BJ (cell line): ENCODE results near the gene FRMD7. TPM values are rescaled to one million over a fixed set of nuclear protein-coding genes. Genes with fewer than 3 reads are reported as not detected.

Experiments
- CTCF ChIA-PET: fragments of 350-600 bp; formaldehyde crosslinking; extraction: SDS; loops from one replicate; lab custom pipeline; 2021; ENCODE audit warnings: antibody characterized with exemption, inconsistent platforms; lab: Yijun Ruan, JAX
- POLR2A ChIA-PET: fragments of 300-600 bp; sonication (Branson Sonifier 250); formaldehyde crosslinking; extraction: SDS; loops from one replicate; lab custom pipeline; 2021; ENCODE audit warnings: antibody characterized with exemption; lab: Charles Lee
- DNase-seq: peaks from one replicate; pipeline ENCODE4 v3.0.0-alpha.2; 2011; ENCODE audit warnings: low read depth
- H3K27me3 ChIP-seq: 2 replicates; pipeline ENCODE4 v1.6.0; 2011; ENCODE audit warnings: low read length; ENCODE audit not compliant: control insufficient read depth, insufficient read depth
- H3K36me3 ChIP-seq: 2 replicates; pipeline ENCODE4 v1.5.1; 2011; ENCODE audit warnings: low read length; ENCODE audit not compliant: control insufficient read depth, insufficient read depth
- H3K4me3 ChIP-seq: 2 replicates; pipeline ENCODE4 v1.5.1; 2011; ENCODE audit warnings: low read depth, mild to moderate bottlenecking, control low read depth, low read length
- CTCF ChIP-seq: IDR thresholded peaks from 2 replicates; pipeline ENCODE4 v1.5.1; 2011; ENCODE audit warnings: low read depth, mild to moderate bottlenecking, control low read depth, inconsistent platforms, low read length, moderate library complexity; ENCODE audit not compliant: insufficient read depth
- polyA plus RNA-seq: library from polyadenylated mRNA; depleted of rRNA; stranded (reverse); fragments of >200 nt; gene quantifications from 2 replicates; pipeline ENCODE4 v1.2.3, GENCODE V29; 2011

The FRMD7 gene
- polyA plus RNA-seq, 1 experiment: not detected

GRCh38 chrX:132086672-132087071 lies 41.1 kb downstream of the FRMD7 start:
- Histone ChIP-seq H3K36me3 (no peaks in the 10 kb centered on the region), H3K4me3 (no peak overlapping the region), H3K27me3 (no peaks in the 10 kb centered on the region)
- ChIA-PET CTCF (no interaction called here), POLR2A (no interaction called here)
- TF ChIP-seq CTCF: no peak
- DNase-seq: no peak

- Histone ChIP-seq H3K36me3 (no peaks in the 10 kb centered on the region), H3K4me3 (no peak overlapping the region), H3K27me3 (no peaks in the 10 kb centered on the region)
- no peak for DNase-seq
- TF ChIP-seq CTCF: no peak
- POLR2A ChIA-PET: no interaction called here
- CTCF ChIA-PET: interaction anchor here (1.6 kb wide), 1 partner anchor 134 kb away, joined by 5 read pairs; the partner anchor contains the start of gene RAP2C
Observed at GRCh38 chrX:132085786-132086185, 42.0 kb downstream of the FRMD7 start.

- H3K36me3 ChIP-seq: no peaks in the 10 kb centered on the region
- no peak overlapping the region for H3K4me3 ChIP-seq
- no peaks in the 10 kb centered on the region for H3K27me3 ChIP-seq
- no peak for DNase-seq
- CTCF ChIA-PET: interaction anchor here (1.7 kb wide), 1 partner anchor 15 kb away, joined by 5 read pairs; no protein-coding TSS in a partner anchor
- POLR2A ChIA-PET: no interaction called here
- no peak for TF ChIP-seq CTCF
Observed at GRCh38 chrX:132077912-132078311, 49.9 kb downstream of the FRMD7 start.

- CTCF ChIA-PET: interaction anchor here (1.7 kb wide), 1 partner anchor 15 kb away, joined by 5 read pairs; no protein-coding TSS in a partner anchor
- no peak for TF ChIP-seq CTCF
Observed at GRCh38 chrX:132077414-132077813, 50.4 kb downstream of the FRMD7 start.

GRCh38 chrX:132071254-132071653 lies 56.6 kb downstream of the FRMD7 start:
- DNase-seq: no peak
- TF ChIP-seq CTCF: no peak
- Histone ChIP-seq H3K27me3 (no peaks in the 10 kb centered on the region), H3K36me3 (no peaks in the 10 kb centered on the region), H3K4me3 (no peak overlapping the region)
- ChIA-PET POLR2A (no interaction called here), CTCF (no interaction called here)

More at GRCh38 chrX:132077414-132077813, 50.4 kb downstream of the FRMD7 start:
- Histone ChIP-seq H3K4me3 (no peak overlapping the region), H3K36me3 (no peaks in the 10 kb centered on the region), H3K27me3 (no peaks in the 10 kb centered on the region)
- no peak for DNase-seq
- POLR2A ChIA-PET: no interaction called here
